Measurements from ENCODE around the gene IGF2.

GRCh38 chr11:2128511-2129307 lies 10.5 kb downstream of the IGF2 start:
- no peak for TF ChIP-seq CTCF (IDR thresholded peaks at IDR 0.05; ENCODE audit: low read length)
- TF ChIP-seq EZH2 (IDR thresholded peaks at IDR 0.05; ENCODE audit: borderline replicate concordance, low read length), result no peak

Data from OCI-LY1 (cell line).